IMR-90 (cell line): Measurements from ENCODE around the gene IFNA13. TPM values are rescaled to one million over a fixed set of nuclear protein-coding genes. Genes with fewer than 3 reads are reported as not detected.

Experiments used
- ATAC-seq: fragments of 200-7000 bp; cut with Tn5 transposase; 2 replicates; pipeline ENCODE4 v1.9.1; 2020; ENCODE audit warnings: low read depth, mild to moderate bottlenecking, moderate library complexity
- BruUV-seq: library from RNA; stranded (reverse); fragments of 400-500 nt; replicated peaks from 2 replicates; lab custom pipeline; 2021; lab: Mats Ljungman, UMichigan
- CTCF ChIA-PET: fragments of 300-600 bp; formaldehyde crosslinking; extraction: SDS; loops from one replicate; lab custom pipeline; 2021; ENCODE audit warnings: antibody characterized with exemption; lab: Yijun Ruan, JAX
- POLR2A ChIA-PET: fragments of 300-600 bp; sonication (Branson Sonifier 250); formaldehyde crosslinking; loops from one replicate; lab custom pipeline; 2022; ENCODE audit warnings: antibody characterized with exemption; ENCODE audit not compliant: unreplicated experiment; lab: Charles Lee
- DNase-seq: peaks from one replicate; pipeline ENCODE4 v3.0.0; 2013
- H2AFZ ChIP-seq: replicated peaks from 2 replicates; pipeline ENCODE3; 2013; ENCODE audit warnings: low read length, mild to moderate bottlenecking; ENCODE audit not compliant: poor library complexity
- H2AK5ac ChIP-seq: 2 replicates; pipeline ENCODE4 v1.6.1; 2013; ENCODE audit warnings: low read depth, low read length, inconsistent platforms
- H2AK9ac ChIP-seq: replicated peaks from 2 replicates; pipeline ENCODE3; 2013; ENCODE audit warnings: mild to moderate bottlenecking, low read depth, low read length, moderate library complexity; ENCODE audit not compliant: poor library complexity
- H2BK120ac ChIP-seq: 2 replicates; pipeline ENCODE4 v1.6.1; 2013; ENCODE audit warnings: low read depth, low read length, inconsistent platforms
- H2BK15ac ChIP-seq: 3 replicates; pipeline ENCODE4 v1.6.1; 2013; ENCODE audit warnings: low read depth, low read length, inconsistent platforms
- H2BK20ac ChIP-seq: 2 replicates; pipeline ENCODE4 v1.6.1; 2013; ENCODE audit warnings: low read depth, mild to moderate bottlenecking, inconsistent platforms, low read length, moderate library complexity
- H2BK5ac ChIP-seq: 2 replicates; pipeline ENCODE4 v1.6.1; 2013; ENCODE audit warnings: mild to moderate bottlenecking, low read depth, low read length, inconsistent platforms; ENCODE audit not compliant: poor library complexity, severe bottlenecking
- H3K14ac ChIP-seq: replicated peaks from 2 replicates; pipeline ENCODE4 v1.6.1; 2013; ENCODE audit warnings: low read depth, low read length, inconsistent platforms
- H3K18ac ChIP-seq: 2 replicates; pipeline ENCODE4 v1.6.1; 2013; ENCODE audit warnings: low read depth, low read length, control low read depth
- H3K23ac ChIP-seq: 2 replicates; pipeline ENCODE4 v1.6.1; 2013; ENCODE audit warnings: low read depth, low read length, inconsistent platforms
- H3K27ac ChIP-seq: 2 replicates; pipeline ENCODE4 v1.5.1; 2013; ENCODE audit warnings: mild to moderate bottlenecking, control low read depth, low read length; ENCODE audit not compliant: insufficient read depth
- H3K27me3 ChIP-seq: 2 replicates; pipeline ENCODE4 v1.6.1; 2013; ENCODE audit warnings: low read length; ENCODE audit not compliant: control insufficient read depth, insufficient read depth
- H3K36me3 ChIP-seq: 2 replicates; pipeline ENCODE4 v1.6.1; 2013; ENCODE audit warnings: low read length, mixed read lengths; ENCODE audit not compliant: control insufficient read depth, insufficient read depth
- H3K4ac ChIP-seq: 2 replicates; pipeline ENCODE4 v1.6.1; 2013; ENCODE audit warnings: low read depth, low read length, inconsistent platforms
- H3K4me1 ChIP-seq: 2 replicates; pipeline ENCODE4 v1.6.1; 2013; ENCODE audit warnings: low read length, mixed read lengths; ENCODE audit not compliant: control insufficient read depth, insufficient read depth
- H3K4me2 ChIP-seq: 2 replicates; pipeline ENCODE4 v1.6.1; 2013; ENCODE audit warnings: low read depth, mild to moderate bottlenecking, control low read depth, low read length, moderate library complexity
- H3K4me3 ChIP-seq: 2 replicates; pipeline ENCODE4 v1.5.1; 2013; ENCODE audit warnings: low read depth, mild to moderate bottlenecking, control low read depth, low read length, moderate library complexity; ENCODE audit not compliant: insufficient read depth
- H3K56ac ChIP-seq: 2 replicates; pipeline ENCODE4 v1.6.1; 2013; ENCODE audit warnings: low read length, inconsistent platforms; ENCODE audit not compliant: insufficient read depth; ENCODE audit errors: extremely low read depth
- H3K79me1 ChIP-seq, 2 experiments: 2 replicates each; pipeline ENCODE4 v1.6.1; 2013; ENCODE audit warnings: low read length in 2 of 2, inconsistent platforms in 1 of 2, low read depth in 1 of 2
- H3K9ac ChIP-seq: 2 replicates; pipeline ENCODE4 v1.6.1; 2013; ENCODE audit warnings: low read depth, low read length, control low read depth
- H3K9me1 ChIP-seq: 2 replicates; pipeline ENCODE4 v1.6.1; 2013; ENCODE audit warnings: low read length, inconsistent platforms; ENCODE audit not compliant: insufficient read depth
- H3K9me3 ChIP-seq: 2 replicates; pipeline ENCODE4 v1.6.1; 2013; ENCODE audit warnings: low read length; ENCODE audit not compliant: control insufficient read depth, insufficient read depth
- H4K20me1 ChIP-seq: 2 replicates; pipeline ENCODE4 v1.6.1; 2013; ENCODE audit warnings: low read length, inconsistent platforms; ENCODE audit not compliant: insufficient read depth
- H4K5ac ChIP-seq: 2 replicates; pipeline ENCODE4 v1.6.1; 2013; ENCODE audit warnings: mild to moderate bottlenecking, low read depth, low read length, control low read depth
- H4K8ac ChIP-seq, 2 experiments: 2 replicates each; pipeline ENCODE4 v1.6.1; 2013; ENCODE audit warnings: low read depth in 2 of 2, low read length in 2 of 2, control low read depth in 1 of 2, inconsistent platforms in 1 of 2
- H4K91ac ChIP-seq: 2 replicates; pipeline ENCODE4 v1.6.1; 2013; ENCODE audit warnings: low read depth, low read length, inconsistent platforms; ENCODE audit not compliant: insufficient read depth
- BHLHE40 ChIP-seq: fragments of 150-350 bp; IDR thresholded peaks from 2 replicates; pipeline ENCODE4 v1.6.1; 2016; ENCODE audit warnings: mild to moderate bottlenecking, low read depth, low read length
- CEBPB ChIP-seq: IDR thresholded peaks from 2 replicates; pipeline ENCODE4 v1.6.1; 2012; ENCODE audit warnings: low read depth, low read length, improper control_type of control experiment
- CHD1 ChIP-seq: IDR thresholded peaks from 2 replicates; pipeline ENCODE4 v1.6.1; 2012; ENCODE audit warnings: low read depth, low read length, improper control_type of control experiment
- ELK1 ChIP-seq: fragments of 150-350 bp; IDR thresholded peaks from 2 replicates; pipeline ENCODE4 v1.6.1; 2016; ENCODE audit warnings: low read depth, mild to moderate bottlenecking, low read length, moderate library complexity, borderline replicate concordance
- FOS ChIP-seq: fragments of 150-350 bp; IDR thresholded peaks from 2 replicates; pipeline ENCODE4 v1.6.1; 2016; ENCODE audit warnings: low read depth, low read length
- MAZ ChIP-seq: IDR thresholded peaks from 2 replicates; pipeline ENCODE4 v1.6.1; 2012; ENCODE audit warnings: low read depth, mild to moderate bottlenecking, low read length, improper control_type of control experiment, moderate library complexity, borderline replicate concordance
- MXI1 ChIP-seq: IDR thresholded peaks from 2 replicates; pipeline ENCODE4 v1.6.1; 2012; ENCODE audit warnings: low read depth, mild to moderate bottlenecking, low read length, moderate library complexity, borderline replicate concordance
- NFE2L2 ChIP-seq: fragments of 150-350 bp; IDR thresholded peaks from 2 replicates; pipeline ENCODE4 v1.6.1; 2016; ENCODE audit warnings: low read depth, mild to moderate bottlenecking, low read length
- RAD21 ChIP-seq: IDR thresholded peaks from 2 replicates; pipeline ENCODE4 v1.6.1; 2012; ENCODE audit warnings: low read length, improper control_type of control experiment
- RCOR1 ChIP-seq: IDR thresholded peaks from 2 replicates; pipeline ENCODE4 v1.6.1; 2012; ENCODE audit warnings: mild to moderate bottlenecking, low read length, improper control_type of control experiment; ENCODE audit not compliant: insufficient replicate concordance
- RFX5 ChIP-seq: IDR thresholded peaks from 2 replicates; pipeline ENCODE4 v1.8.0; 2012; ENCODE audit warnings: low read depth, mild to moderate bottlenecking, low read length, moderate library complexity
- SMC3 ChIP-seq: fragments of 150-350 bp; IDR thresholded peaks from 2 replicates; pipeline ENCODE4 v1.6.1; 2016; ENCODE audit warnings: low read depth, mild to moderate bottlenecking, antibody characterized with exemption, low read length, moderate library complexity
- WGBS, 2 experiments: methylation state at CpG; one replicate each; pipeline versions ENCODE4 v1.1.5 to v1.1.7; 2013; ENCODE audit warnings: missing lambda C conversion rate in 2 of 2; ENCODE audit not compliant: insufficient read length in 1 of 2; ENCODE audit errors: extremely low coverage in 2 of 2; 5-methylcytosine and 5-hydroxymethylcytosine counted together
- dilution Hi-C: fragments of 300-500 bp; cut with HindIII; formaldehyde crosslinking; loops from one replicate; pipeline ENCODE4 v1.14.3; 2018; ENCODE audit warnings: low sequenced_read_pairs; ENCODE audit not compliant: unreplicated experiment
- in situ Hi-C: fragments of 300-500 bp; cut with MboI; formaldehyde crosslinking; loops from 3 replicates; pipeline ENCODE4 v1.14.3; 2019; ENCODE audit warnings: low sequenced_read_pairs, inconsistent platforms, mixed read lengths
- intact Hi-C: fragments of 100-400 bp; cut with micrococcal nuclease; formaldehyde crosslinking; loops from 2 replicates; pipeline ENCODE4 v1.10.0; 2022
- polyA plus RNA-seq, 3 experiments: library from polyadenylated mRNA; depleted of rRNA; stranded (reverse); fragments of >200 nt; gene quantifications; 2 replicates each; pipeline ENCODE4 v1.2.3, GENCODE V29; 2012; ENCODE audit warnings: low replicate concordance in 1 of 3
- total RNA-seq: library from RNA; depleted of rRNA; stranded (reverse); fragments of >200 nt; gene quantifications from 2 replicates; pipeline ENCODE4 v1.2.3, GENCODE V29; 2012
- TF ChIP-seq, protein P1 (sequence below): fragments of 150-350 bp; IDR thresholded peaks from 2 replicates; pipeline ENCODE4 v1.6.1; 2017; ENCODE audit warnings: mild to moderate bottlenecking, antibody characterized with exemption, low read length, low read depth
- TF ChIP-seq, protein P2 (sequence below): conservative IDR thresholded peaks from 2 replicates; pipeline ENCODE4 v1.5.1; 2012; ENCODE audit warnings: mild to moderate bottlenecking, low read depth, low read length, improper control_type of control experiment

Gene IFNA13
- total and polyA plus RNA-seq, 2 of the 4 experiments (the other 2 are of a cell fraction): not detected

DNA sequence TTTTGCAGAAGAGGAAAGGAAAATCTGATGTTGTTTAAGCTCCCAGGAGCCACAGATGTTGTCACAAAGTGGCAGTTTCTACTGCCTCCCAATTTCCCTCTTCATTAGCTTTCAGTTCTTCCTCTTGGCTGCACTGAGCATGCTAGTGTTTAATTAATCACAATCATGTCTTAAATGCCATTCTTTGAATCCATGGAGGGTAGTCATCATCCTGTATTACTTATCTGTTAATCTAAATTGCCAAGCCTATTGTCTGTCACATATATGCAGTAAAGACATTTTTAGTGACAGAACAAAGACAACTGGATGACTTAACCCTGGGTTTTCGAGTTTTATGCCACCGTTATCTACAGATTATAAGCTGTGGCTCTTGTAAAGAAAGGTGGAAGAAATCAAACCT lies 47.4 kb downstream of the IFNA13 start:
- BruUV-seq: no TSS peak
- POLR2A ChIA-PET: no interaction called here
- no peak overlapping the region for H3K9ac ChIP-seq
- CTCF ChIA-PET: interaction anchor here (1.1 to 1.4 kb wide), 2 partner anchors 13 to 75 kb away, joined by 5 to 6 read pairs; no protein-coding TSS in a partner anchor
- peaks cover 4% of the 10 kb centered on the region for H3K27me3 ChIP-seq
- no peak overlapping the region for H4K91ac ChIP-seq
- no peak overlapping the region for H3K56ac ChIP-seq
- in situ Hi-C loops: loop anchor here (5.0 to 25.0 kb wide), 2 partner anchors 477 to 942 kb away; no protein-coding TSS in a partner anchor
- no peak overlapping the region for H2AK9ac ChIP-seq
- no peak overlapping the region for H3K27ac ChIP-seq
- H4K8ac ChIP-seq: no peak overlapping the region
- no peak overlapping the region for H2BK15ac ChIP-seq
- H3K36me3 ChIP-seq: peaks cover 20% of the 10 kb centered on the region
- no peak overlapping the region for H2AK5ac ChIP-seq
- ATAC-seq (no peak), DNase-seq (no peak)
- no peak overlapping the region for H2BK120ac ChIP-seq
- H2BK20ac ChIP-seq: no peak overlapping the region
- H3K4me2 ChIP-seq: no peak overlapping the region
- no peak for TF ChIP-seq SMC3
- TF ChIP-seq, protein P1, sequence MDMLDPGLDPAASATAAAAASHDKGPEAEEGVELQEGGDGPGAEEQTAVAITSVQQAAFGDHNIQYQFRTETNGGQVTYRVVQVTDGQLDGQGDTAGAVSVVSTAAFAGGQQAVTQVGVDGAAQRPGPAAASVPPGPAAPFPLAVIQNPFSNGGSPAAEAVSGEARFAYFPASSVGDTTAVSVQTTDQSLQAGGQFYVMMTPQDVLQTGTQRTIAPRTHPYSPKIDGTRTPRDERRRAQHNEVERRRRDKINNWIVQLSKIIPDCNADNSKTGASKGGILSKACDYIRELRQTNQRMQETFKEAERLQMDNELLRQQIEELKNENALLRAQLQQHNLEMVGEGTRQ: no peak
- TF ChIP-seq FOS: no peak
- TF ChIP-seq NFE2L2: no peak
- no peak for TF ChIP-seq CEBPB
- TF ChIP-seq ELK1: no peak
- TF ChIP-seq RFX5: no peak
- TF ChIP-seq, protein P2, sequence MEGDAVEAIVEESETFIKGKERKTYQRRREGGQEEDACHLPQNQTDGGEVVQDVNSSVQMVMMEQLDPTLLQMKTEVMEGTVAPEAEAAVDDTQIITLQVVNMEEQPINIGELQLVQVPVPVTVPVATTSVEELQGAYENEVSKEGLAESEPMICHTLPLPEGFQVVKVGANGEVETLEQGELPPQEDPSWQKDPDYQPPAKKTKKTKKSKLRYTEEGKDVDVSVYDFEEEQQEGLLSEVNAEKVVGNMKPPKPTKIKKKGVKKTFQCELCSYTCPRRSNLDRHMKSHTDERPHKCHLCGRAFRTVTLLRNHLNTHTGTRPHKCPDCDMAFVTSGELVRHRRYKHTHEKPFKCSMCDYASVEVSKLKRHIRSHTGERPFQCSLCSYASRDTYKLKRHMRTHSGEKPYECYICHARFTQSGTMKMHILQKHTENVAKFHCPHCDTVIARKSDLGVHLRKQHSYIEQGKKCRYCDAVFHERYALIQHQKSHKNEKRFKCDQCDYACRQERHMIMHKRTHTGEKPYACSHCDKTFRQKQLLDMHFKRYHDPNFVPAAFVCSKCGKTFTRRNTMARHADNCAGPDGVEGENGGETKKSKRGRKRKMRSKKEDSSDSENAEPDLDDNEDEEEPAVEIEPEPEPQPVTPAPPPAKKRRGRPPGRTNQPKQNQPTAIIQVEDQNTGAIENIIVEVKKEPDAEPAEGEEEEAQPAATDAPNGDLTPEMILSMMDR: no peak
- TF ChIP-seq BHLHE40: no peak
- TF ChIP-seq RAD21: no peak
- no peak for TF ChIP-seq RCOR1
- no peak for TF ChIP-seq MAZ
- no peak for TF ChIP-seq CHD1
- TF ChIP-seq MXI1: no peak
- no peak overlapping the region for H3K14ac ChIP-seq
- WGBS, 2 experiments: no CpG with 5 or more reads among the region's 2 CpGs
- no peak overlapping the region for H3K4me3 ChIP-seq
- H3K18ac ChIP-seq: no peak overlapping the region
- no peak overlapping the region for H2BK5ac ChIP-seq
- dilution Hi-C loops: no loop called here
- peaks cover 6% of the 10 kb centered on the region; the same call in 1 of the 2 replicates for H4K20me1 ChIP-seq
- no peak overlapping the region for H3K4ac ChIP-seq
- H2AFZ ChIP-seq: no peak overlapping the region
- intact Hi-C loops: loop anchor here (10.0 kb wide), 1 partner anchor 924 kb away; no protein-coding TSS in a partner anchor
- H3K4me1 ChIP-seq: peaks cover 2% of the 10 kb centered on the region; the same call in 1 of the 2 replicates
- no peaks in the 10 kb centered on the region for H3K9me3 ChIP-seq
- no peak overlapping the region for H4K5ac ChIP-seq
- peaks cover 6 to 10% of the 10 kb centered on the region in 2 experiments; a peak in 3 of 4 replicates for H3K79me1 ChIP-seq
- no peak overlapping the region for H3K23ac ChIP-seq
- no peaks in the 10 kb centered on the region; the same call in 1 of the 2 replicates for H3K9me1 ChIP-seq
